ENCODE measurements around the gene ARSI. TPM values are rescaled to one million over a fixed set of nuclear protein-coding genes. Genes with fewer than 3 reads are reported as not detected.
A peak's percentile ranks its signal among the peaks of the same experiment; 100 is the strongest.

The ARSI gene
- total RNA-seq, 1 donor from 2014 or later = 3.5 TPM

DNA sequence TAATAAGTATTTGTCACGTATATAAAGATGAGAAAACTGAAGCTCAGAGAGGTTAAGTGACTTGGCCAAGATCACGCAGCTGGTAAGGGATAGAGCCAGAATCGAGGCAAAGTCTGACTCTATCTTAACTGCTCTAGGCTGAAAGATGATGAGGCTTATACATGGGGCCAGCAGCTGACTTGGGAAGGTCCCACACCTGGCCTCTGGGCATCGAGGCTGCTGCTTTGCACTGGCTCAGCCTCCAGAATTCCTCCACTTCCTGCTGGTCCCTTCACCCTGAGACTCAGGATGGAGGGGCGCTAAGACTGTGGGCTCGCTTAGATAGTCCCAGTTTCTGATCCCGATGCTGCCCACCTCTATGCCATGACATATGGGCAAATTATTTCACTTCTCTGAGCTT, 48.3 kb downstream of the ARSI start:
- no peaks in the 10 kb centered on the region for H3K9me3 ChIP-seq
- peaks cover 3% of the 10 kb centered on the region for H3K27me3 ChIP-seq (ENCODE audit: low read depth)
- ATAC-seq = no peak
- intact Hi-C loops (cut with DNase I) = no loop called here
- no peak overlapping the region for H3K4me3 ChIP-seq
- TF ChIP-seq, protein P1, sequence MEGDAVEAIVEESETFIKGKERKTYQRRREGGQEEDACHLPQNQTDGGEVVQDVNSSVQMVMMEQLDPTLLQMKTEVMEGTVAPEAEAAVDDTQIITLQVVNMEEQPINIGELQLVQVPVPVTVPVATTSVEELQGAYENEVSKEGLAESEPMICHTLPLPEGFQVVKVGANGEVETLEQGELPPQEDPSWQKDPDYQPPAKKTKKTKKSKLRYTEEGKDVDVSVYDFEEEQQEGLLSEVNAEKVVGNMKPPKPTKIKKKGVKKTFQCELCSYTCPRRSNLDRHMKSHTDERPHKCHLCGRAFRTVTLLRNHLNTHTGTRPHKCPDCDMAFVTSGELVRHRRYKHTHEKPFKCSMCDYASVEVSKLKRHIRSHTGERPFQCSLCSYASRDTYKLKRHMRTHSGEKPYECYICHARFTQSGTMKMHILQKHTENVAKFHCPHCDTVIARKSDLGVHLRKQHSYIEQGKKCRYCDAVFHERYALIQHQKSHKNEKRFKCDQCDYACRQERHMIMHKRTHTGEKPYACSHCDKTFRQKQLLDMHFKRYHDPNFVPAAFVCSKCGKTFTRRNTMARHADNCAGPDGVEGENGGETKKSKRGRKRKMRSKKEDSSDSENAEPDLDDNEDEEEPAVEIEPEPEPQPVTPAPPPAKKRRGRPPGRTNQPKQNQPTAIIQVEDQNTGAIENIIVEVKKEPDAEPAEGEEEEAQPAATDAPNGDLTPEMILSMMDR (IDR thresholded peaks at IDR 0.05) = no peak
- H3K36me3 ChIP-seq = no peaks in the 10 kb centered on the region
- DNase-seq = no peak
- H3K4me1 ChIP-seq = no peaks in the 10 kb centered on the region
- H3K27ac ChIP-seq = no peak overlapping the region

DNA sequence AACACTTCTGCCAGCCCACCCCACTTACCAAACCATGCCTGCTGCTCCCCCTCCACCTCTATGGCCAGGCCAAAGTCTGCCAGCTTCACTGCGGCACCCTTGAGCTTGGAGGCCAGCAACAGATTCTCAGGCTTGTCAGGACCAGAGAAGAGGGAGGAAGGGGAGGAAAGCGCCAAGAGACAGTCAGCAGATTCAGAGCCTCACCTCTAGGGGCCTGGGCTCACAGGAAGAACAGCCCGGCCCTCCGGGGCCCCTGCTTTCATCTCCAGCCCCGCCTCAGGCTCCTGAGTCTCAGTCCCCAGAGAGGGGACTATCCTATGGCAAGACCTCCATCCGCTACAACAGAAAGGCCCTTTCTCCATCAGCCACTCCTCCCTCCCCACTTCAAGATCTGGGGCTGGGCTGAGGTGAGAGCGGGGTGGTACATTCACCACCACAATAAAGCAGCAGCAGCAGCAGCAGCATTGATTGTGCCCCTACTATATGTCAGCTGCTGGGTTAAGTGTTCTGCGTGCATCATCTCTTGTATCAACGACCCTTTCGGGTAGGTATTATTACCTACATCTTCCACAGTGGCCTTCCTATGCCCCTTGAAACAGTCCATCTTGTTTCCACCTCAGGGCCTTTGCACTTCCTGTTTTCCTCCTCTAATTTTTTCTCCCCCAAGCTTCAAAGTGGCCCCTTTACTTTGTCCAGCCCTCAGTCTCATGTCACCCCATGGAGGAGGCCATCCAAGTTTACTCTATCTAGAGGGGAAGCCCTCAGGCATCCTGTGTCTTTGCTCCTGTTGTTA, 49.1 kb downstream of the ARSI start:
- Histone ChIP-seq H3K9me3 (no peaks in the 10 kb centered on the region), H3K27me3 (ENCODE audit: low read depth) (peaks cover 3% of the 10 kb centered on the region), H3K4me1 (no peaks in the 10 kb centered on the region), H3K4me3 (no peak overlapping the region), H3K27ac (no peak overlapping the region), H3K36me3 (no peaks in the 10 kb centered on the region)
- TF ChIP-seq, protein P1 (IDR thresholded peaks at IDR 0.05) = no peak
- ATAC-seq = no peak
- intact Hi-C loops (cut with DNase I) = no loop called here
- DNase-seq = no peak

DNA sequence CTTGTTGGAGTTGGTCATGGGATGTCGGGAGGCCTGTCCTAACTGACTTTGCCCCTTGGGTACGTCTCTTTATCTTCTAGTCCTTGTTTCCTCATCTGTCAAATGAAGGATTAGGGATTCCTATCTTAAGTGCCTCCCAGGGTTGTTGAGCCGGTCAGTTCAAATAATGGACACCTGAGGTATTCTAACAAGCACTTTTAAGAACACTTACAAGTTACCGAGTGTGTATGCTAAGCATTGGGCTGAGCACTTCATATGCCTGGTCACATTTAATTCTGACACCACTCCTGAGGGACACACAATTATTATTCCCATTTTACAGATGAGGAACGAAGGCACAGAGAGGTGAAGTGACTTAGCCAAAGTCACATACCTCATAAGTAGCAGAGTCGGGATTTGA, 50.2 kb downstream of the ARSI start:
- TF ChIP-seq, protein P1 (IDR thresholded peaks at IDR 0.05) = no peak
- intact Hi-C loops (cut with DNase I) = no loop called here
- Histone ChIP-seq H3K4me3 (no peak overlapping the region), H3K27ac (no peak overlapping the region), H3K4me1 (no peaks in the 10 kb centered on the region), H3K9me3 (no peaks in the 10 kb centered on the region), H3K36me3 (no peaks in the 10 kb centered on the region), H3K27me3 (ENCODE audit: low read depth) (peaks cover 3% of the 10 kb centered on the region)
- ATAC-seq (peak; percentile 51), DNase-seq (no peak)

DNA sequence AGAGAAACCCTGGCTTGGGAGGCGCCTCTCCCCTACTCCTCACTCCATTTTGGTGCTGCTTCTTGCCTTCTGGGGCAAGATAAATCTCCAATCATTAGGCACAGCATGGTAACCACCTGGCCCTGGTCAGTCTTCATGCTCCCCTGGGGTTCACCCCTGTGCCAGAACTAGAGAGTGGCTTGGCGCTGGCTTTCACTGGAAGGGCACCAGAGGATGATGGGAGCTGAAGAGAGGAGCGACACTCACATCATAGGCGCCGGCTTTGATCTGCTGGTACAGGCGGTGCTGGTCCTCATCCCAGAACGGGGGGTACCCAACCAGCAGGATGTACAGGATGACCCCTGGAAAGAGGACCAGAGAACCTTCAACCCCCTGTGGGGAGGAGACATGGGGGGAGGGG, 51.2 kb downstream of the ARSI start:
- ATAC-seq (no peak), DNase-seq (no peak)
- H3K27me3 ChIP-seq (ENCODE audit: low read depth) = peaks cover 3% of the 10 kb centered on the region
- no peaks in the 10 kb centered on the region for H3K9me3 ChIP-seq
- H3K4me1 ChIP-seq = no peaks in the 10 kb centered on the region
- no peaks in the 10 kb centered on the region for H3K36me3 ChIP-seq
- intact Hi-C loops (cut with DNase I) = no loop called here
- no peak overlapping the region for H3K27ac ChIP-seq
- TF ChIP-seq, protein P1 (IDR thresholded peaks at IDR 0.05) = no peak
- no peak overlapping the region for H3K4me3 ChIP-seq

DNA sequence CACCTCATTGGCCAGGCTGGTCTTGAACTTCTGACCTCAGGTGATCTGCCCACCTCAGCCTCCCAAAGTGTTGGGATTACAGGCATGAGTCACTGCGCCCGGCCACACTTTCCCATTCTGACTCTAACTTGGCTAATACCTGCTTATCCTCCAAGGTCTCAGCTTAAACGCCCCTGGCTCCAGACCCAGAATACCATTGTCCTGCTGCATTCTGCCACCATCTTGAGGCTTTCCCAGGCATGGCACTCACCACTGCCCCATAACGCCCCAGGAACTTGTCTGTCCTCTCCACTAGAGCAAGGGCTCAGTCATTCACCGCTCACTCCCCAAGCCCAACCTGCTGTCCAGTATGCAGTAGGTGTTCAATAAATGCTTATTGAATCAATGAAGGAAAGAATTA, 53.0 kb downstream of the ARSI start:
- DNase-seq (no peak), ATAC-seq (no peak)
- Histone ChIP-seq H3K4me3 (no peak overlapping the region), H3K4me1 (peaks cover 7% of the 10 kb centered on the region), H3K27me3 (ENCODE audit: low read depth) (no peaks in the 10 kb centered on the region), H3K36me3 (no peaks in the 10 kb centered on the region), H3K9me3 (no peaks in the 10 kb centered on the region), H3K27ac (no peak overlapping the region)
- intact Hi-C loops (cut with DNase I) = no loop called here
- TF ChIP-seq, protein P1 (IDR thresholded peaks at IDR 0.05) = no peak
